Heart left ventricle (tissue), 16 donors: ENCODE measurements around the gene TRDN. TPM values are rescaled to one million over a fixed set of nuclear protein-coding genes. Genes with fewer than 3 reads are reported as not detected.
A peak's percentile ranks its signal among the peaks of the same experiment; 100 is the strongest.

Experiments
- ATAC-seq, 4 donors: fragments of 200-7000 bp; cut with Tn5 transposase; one replicate each; pipeline ENCODE4 v1.9.1; 2020 to 2022; ENCODE audit warnings: moderate library complexity in 4 of 4, mild to moderate bottlenecking in 3 of 4, moderate number of reproducible peaks in 1 of 4
- DNase-seq, 5 donors: peaks; one replicate each; pipeline ENCODE4 v3.0.0-alpha.2; 2020
- H3K27ac ChIP-seq, 12 donors: fragments of 200-600 bp; sonication (generic) in 4 of 12; one replicate each; pipeline versions ENCODE4 v1.5.0 to v1.8.0; 2016 to 2022; ENCODE audit warnings: mild to moderate bottlenecking in 2 of 12
- H3K27me3 ChIP-seq, 9 donors: fragments of 200-600 bp; sonication (generic) in 2 of 9; one replicate each; pipeline versions ENCODE4 v1.5.1 to v1.8.0; 2016 to 2022; ENCODE audit warnings: mild to moderate bottlenecking in 3 of 9
- H3K36me3 ChIP-seq, 9 donors: fragments of 200-600 bp; sonication (generic) in 2 of 9; one replicate each; pipeline versions ENCODE4 v1.5.0 to v1.8.0; 2018 to 2022; ENCODE audit warnings: mild to moderate bottlenecking in 2 of 9
- H3K4me1 ChIP-seq, 12 donors: fragments of 200-600 bp; sonication (generic) in 4 of 12; one replicate each; pipeline versions ENCODE4 v1.5.0 to v1.8.0; 2016 to 2022; ENCODE audit warnings: mild to moderate bottlenecking in 3 of 12
- H3K4me3 ChIP-seq, 12 donors: fragments of 200-600 bp; sonication (generic) in 4 of 12; one replicate each; pipeline versions ENCODE4 v1.5.0 to v1.8.0; 2017 to 2022; ENCODE audit warnings: mild to moderate bottlenecking in 9 of 12, moderate library complexity in 4 of 12
- H3K9me3 ChIP-seq, 12 donors: fragments of 200-600 bp; sonication (generic) in 4 of 12; one replicate each; pipeline versions ENCODE4 v1.5.0 to v1.8.0; 2016 to 2022; ENCODE audit warnings: mild to moderate bottlenecking in 1 of 12
- CTCF ChIP-seq, 12 donors: fragments of 200-600 bp; sonication (generic) in 4 of 12; IDR thresholded peaks; one replicate each; pipeline versions ENCODE4 v1.5.0 to v1.8.0; 2018 to 2022; ENCODE audit warnings: antibody characterized with exemption in 12 of 12, mild to moderate bottlenecking in 5 of 12
- POLR2A ChIP-seq, 2 donors: fragments of 450-650 bp; IDR thresholded peaks; one replicate each; pipeline ENCODE4 v1.6.1; 2017; ENCODE audit warnings: antibody characterized with exemption in 2 of 2, mild to moderate bottlenecking in 2 of 2, moderate library complexity in 2 of 2
- WGBS, 4 donors: extraction: QIAGEN DNeasy Blood & Tissue Kit in 2 of 4; methylation state at CpG; one replicate each; pipeline versions ENCODE4 v1.1.5 to v1.1.7; 2013 to 2018; 5-methylcytosine and 5-hydroxymethylcytosine counted together
- intact Hi-C, 10 donors: fragments of 100-400 bp; cut with DNase I; formaldehyde crosslinking; loops; one replicate each; pipeline versions ENCODE4 v1.11.1 to v1.14.2; 2022
- polyA plus RNA-seq, 2 donors: library from polyadenylated mRNA; stranded (reverse); fragments of 200-250 nt; gene quantifications; one replicate each; pipeline ENCODE4 v1.2.3, GENCODE V29; 2013
- total RNA-seq, 9 donors: library from RNA; depleted of rRNA in 2 of 9; stranded (reverse); fragments of >200 nt in 2 of 9; fragmentation: NEBNext Ultra II Directional in 3 of 9; extraction: Animal tissue kit (Norgen Biotek cat#: 25700) in 3 of 9; gene quantifications; one replicate each; pipeline versions ENCODE4 v1.1.0 to v1.2.4, GENCODE V29; 2016 to 2023
- donor health status: ischemic (EF 13 %, LVEDD 7.1; RV severe dilation, severe dysfunction).
- donor health status: healthy with polysubstance abuse.
- donor health status: DM: no; HTN: yes; CAD: no.
- donor health status: DM: no; HTN: no; CAD: no.
- donor health status: ischemic (EF 25% LVEDD 6.9; RV normal size, moderate dysfunction).
- donor health status: ischemic (EF 25% LVEDD 5.7; RV mildly dilated, moderate dysfunction).
- donor health status: healthy.
- donor health status: DM: yes; HTN: yes; CAD: no.
- donor health status: ischemic (EF 35%, LVEDD 5.7; RV mildly dilated, moderate dysfunction).
- donor health status: nonischemic (EF 11% LVEDD 7.7; RV severe dilation, severe dysfunction).
- donor health status: DM: yes; HTN: yes; CAD: no.
- donor health status: PGD.
- donor health status: ischemic (EF 29% LVEDD 5.4; RV normal size, mild dysfunction).
- donor health status: nonischemic (EF 23%, LVEDD 6.1; RV moderate dilation, normal function).

TRDN gene
- total and polyA plus RNA-seq, 11 donors: 39.0 to 577 (median 381) TPM

- Histone ChIP-seq H3K36me3 (no peaks in the 10 kb centered on the region), H3K4me1 (no peaks in the 10 kb centered on the region), H3K27me3 (no peaks in the 10 kb centered on the region), H3K9me3 (no peaks in the 10 kb centered on the region), H3K27ac (no peak overlapping the region), H3K4me3 (no peak overlapping the region)
- no peak for TF ChIP-seq CTCF (IDR thresholded peaks at IDR 0.05)
- TF ChIP-seq POLR2A (IDR thresholded peaks at IDR 0.05): no peak
- intact Hi-C loops: no loop called here
- ATAC-seq (no peak), DNase-seq (no peak)
- WGBS, 4 donors: 88 to 93% (median 89%) methylated on average over 8 of the region's 8 CpGs
Measured at GRCh38 chr6:123295672-123296071, 341.1 kb downstream of the TRDN start.

GRCh38 chr6:123295181-123295580 lies 341.6 kb downstream of the TRDN start:
- Histone ChIP-seq H3K27me3 (no peaks in the 10 kb centered on the region), H3K27ac (no peak overlapping the region), H3K36me3 (no peaks in the 10 kb centered on the region), H3K4me1 (no peaks in the 10 kb centered on the region), H3K4me3 (no peak overlapping the region), H3K9me3 (no peaks in the 10 kb centered on the region)
- intact Hi-C loops: no loop called here
- ATAC-seq (peak in 2 of 4 donors; percentile 56 to 77), DNase-seq (no peak)
- no peak for TF ChIP-seq CTCF (IDR thresholded peaks at IDR 0.05)
- no peak for TF ChIP-seq POLR2A (IDR thresholded peaks at IDR 0.05)
- 50 to 84% (median 61%) methylated on average over 1 of the region's 1 CpG for WGBS, 4 donors

GRCh38 chr6:123288649-123289048 lies 348.1 kb downstream of the TRDN start:
- H3K27me3 ChIP-seq: no peaks in the 10 kb centered on the region
- TF ChIP-seq POLR2A (IDR thresholded peaks at IDR 0.05) (no peak), CTCF (IDR thresholded peaks at IDR 0.05) (no peak)
- H3K4me1 ChIP-seq: no peaks in the 10 kb centered on the region
- intact Hi-C loops: no loop called here
- H3K27ac ChIP-seq: no peak overlapping the region
- no peak overlapping the region for H3K4me3 ChIP-seq
- WGBS, 4 donors: 12 to 65% (median 48%) methylated on average over 1 of the region's 1 CpG
- peaks cover 0 to 3% (median 0%) of the 10 kb centered on the region in 12 donors for H3K9me3 ChIP-seq
- ATAC-seq: no peak
- no peaks in the 10 kb centered on the region for H3K36me3 ChIP-seq
- DNase-seq: no peak

- intact Hi-C loops: no loop called here
- H3K36me3 ChIP-seq: no peaks in the 10 kb centered on the region
- no peaks in the 10 kb centered on the region for H3K27me3 ChIP-seq
- H3K27ac ChIP-seq: no peak overlapping the region
- no peak for DNase-seq
- whole genome bisulfite sequencing, 4 donors: 43 to 52% (median 47%) methylated on average over 3 of the region's 3 CpGs
- no peaks in the 10 kb centered on the region for H3K9me3 ChIP-seq
- H3K4me3 ChIP-seq: no peak overlapping the region
- ATAC-seq: no peak
- no peak for TF ChIP-seq POLR2A (IDR thresholded peaks at IDR 0.05)
- H3K4me1 ChIP-seq: no peaks in the 10 kb centered on the region
Measured at GRCh38 chr6:123276546-123276980, 360.2 kb downstream of the TRDN start.

GRCh38 chr6:123263981-123264380 lies 372.8 kb downstream of the TRDN start:
- 81 to 88% (median 84%) methylated on average over 5 of the region's 5 CpGs for WGBS, 4 donors
- intact Hi-C loops: no loop called here
- no peak for ATAC-seq
- Histone ChIP-seq H3K4me3 (no peak overlapping the region), H3K36me3 (no peaks in the 10 kb centered on the region), H3K27me3 (no peaks in the 10 kb centered on the region), H3K9me3 (no peaks in the 10 kb centered on the region), H3K27ac (no peak overlapping the region), H3K4me1 (no peaks in the 10 kb centered on the region)
- TF ChIP-seq POLR2A (IDR thresholded peaks at IDR 0.05) (no peak), CTCF (IDR thresholded peaks at IDR 0.05) (no peak)
- DNase-seq: no peak
